PC-9 (cell line): Measurements from ENCODE around the gene MYL6B.

Experiments
- CTCF ChIP-seq: fragments of 200-600 bp; sonication (generic); conservative IDR thresholded peaks from 2 replicates; pipeline ENCODE4 v1.6.1; 2017; ENCODE audit warnings: mixed run types, antibody characterized with exemption, mild to moderate bottlenecking, moderate library complexity
- EZH2 ChIP-seq: fragments of 200-600 bp; sonication (generic); IDR thresholded peaks from 2 replicates; pipeline ENCODE4 v1.8.0; 2017; ENCODE audit warnings: antibody characterized with exemption, low read depth

DNA sequence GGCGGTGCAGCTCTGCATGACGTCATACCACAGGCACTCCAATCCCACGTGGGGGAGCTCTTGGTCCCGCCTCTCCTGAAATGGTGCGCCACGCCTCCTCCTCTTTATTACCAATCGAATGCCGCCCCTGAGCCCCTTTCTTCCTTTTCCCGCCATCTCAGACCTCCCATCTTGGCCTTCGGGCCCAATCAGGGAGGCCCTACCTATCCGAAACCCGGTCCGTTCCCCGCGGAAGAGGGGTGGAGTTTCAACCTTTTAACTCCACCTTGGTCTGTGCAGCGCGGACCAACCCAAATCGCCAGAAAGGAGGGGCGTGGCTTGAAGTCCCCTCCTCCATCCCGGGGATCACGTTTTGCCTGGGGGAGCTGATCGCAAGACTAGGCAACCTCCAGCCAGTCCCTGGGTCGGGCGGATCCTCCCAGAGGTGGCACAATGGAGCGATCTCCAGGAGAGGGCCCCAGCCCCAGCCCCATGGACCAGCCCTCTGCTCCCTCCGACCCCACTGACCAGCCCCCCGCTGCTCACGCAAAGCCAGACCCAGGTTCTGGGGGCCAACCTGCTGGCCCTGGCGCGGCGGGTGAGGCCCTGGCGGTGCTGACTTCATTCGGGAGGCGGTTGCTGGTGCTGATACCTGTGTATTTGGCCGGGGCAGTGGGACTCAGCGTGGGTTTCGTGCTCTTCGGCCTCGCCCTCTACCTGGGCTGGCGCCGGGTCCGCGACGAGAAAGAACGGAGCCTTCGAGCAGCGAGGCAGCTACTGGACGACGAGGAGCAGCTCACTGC is 24.3 kb upstream of the MYL6B start, which contains the start of gene ESYT1:
- TF ChIP-seq EZH2 (no peak), CTCF (no peak)
